HEK293T (cell line): ENCODE results near the gene FKBP15.

Experiments
- BHLHE40 ChIP-seq: fragments of 450-650 bp; IDR thresholded peaks from 2 replicates; pipeline ENCODE4 v1.6.1; 2016; ENCODE audit warnings: mild to moderate bottlenecking, moderate library complexity, borderline replicate concordance
- CTBP1 ChIP-seq: fragments of 450-650 bp; IDR thresholded peaks from 2 replicates; pipeline ENCODE4 v1.6.1; 2016; ENCODE audit warnings: borderline replicate concordance
- FOXA1 ChIP-seq: fragments of 450-650 bp; IDR thresholded peaks from 2 replicates; pipeline ENCODE4 v1.6.1; 2016; ENCODE audit warnings: mild to moderate bottlenecking
- L3MBTL2 ChIP-seq: fragments of 450-650 bp; conservative IDR thresholded peaks from 2 replicates; pipeline ENCODE4 v1.6.1; 2016; ENCODE audit warnings: mild to moderate bottlenecking
- SP1 ChIP-seq: fragments of 450-650 bp; IDR thresholded peaks from 2 replicates; pipeline ENCODE4 v1.6.1; 2017
- SUZ12 ChIP-seq: fragments of 450-650 bp; IDR thresholded peaks from 2 replicates; pipeline ENCODE4 v1.6.1; 2016; ENCODE audit warnings: mild to moderate bottlenecking

GRCh38 chr9:113238202-113238858 is 17.3 kb upstream of the FKBP15 start:
- TF ChIP-seq SUZ12 (no peak), CTBP1 (no peak), BHLHE40 (no peak), FOXA1 (no peak), L3MBTL2 (no peak), SP1 (no peak)
